Lower leg skin (tissue), 3 donors: Measurements from ENCODE around the gene FN1.

Experiments
- CTCF ChIP-seq, 3 donors: fragments of 450-650 bp; IDR thresholded peaks; one replicate each; pipeline ENCODE4 v1.5.1; 2016; ENCODE audit warnings: antibody characterized with exemption in 3 of 3, mild to moderate bottlenecking in 3 of 3, moderate library complexity in 2 of 3
- POLR2A ChIP-seq, 2 donors: fragments of 450-650 bp; IDR thresholded peaks; one replicate each; pipeline ENCODE4 v1.6.1; 2016 to 2017; ENCODE audit warnings: antibody characterized with exemption in 2 of 2, mild to moderate bottlenecking in 1 of 2, moderate library complexity in 1 of 2

GRCh38 chr2:215347878-215348277 lies 88.0 kb downstream of the FN1 start:
- TF ChIP-seq CTCF (IDR thresholded peaks at IDR 0.05) = no peak
- no peak for TF ChIP-seq POLR2A (IDR thresholded peaks at IDR 0.05)
